HAP-1 (cell line): ENCODE measurements around the gene FSTL4.

Source experiments
- DNase-seq, 2 experiments: peaks; one replicate each; pipeline ENCODE4 v3.0.0-alpha.2; 2016 to 2020; ENCODE audit warnings: low spot score in 2 of 2
- H3K27me3 ChIP-seq: fragments of 250-450 bp; sonication (Bioruptor Pico); 2 replicates; pipeline ENCODE4 v1.5.1; 2020; ENCODE audit warnings: low read depth, mild to moderate bottlenecking, moderate library complexity
- H3K36me3 ChIP-seq: fragments of 250-450 bp; sonication (Bioruptor Pico); replicated peaks from 2 replicates; pipeline ENCODE4 v1.5.1; 2020; ENCODE audit warnings: mild to moderate bottlenecking
- H3K4me1 ChIP-seq: fragments of 250-450 bp; sonication (Bioruptor Pico); 2 replicates; pipeline ENCODE4 v1.5.1; 2020; ENCODE audit warnings: mild to moderate bottlenecking
- H3K4me3 ChIP-seq: fragments of 250-450 bp; sonication (Bioruptor Pico); 2 replicates; pipeline ENCODE4 v1.5.1; 2020; ENCODE audit warnings: mild to moderate bottlenecking, moderate library complexity
- H3K9me3 ChIP-seq: fragments of 250-450 bp; sonication (Bioruptor Pico); 2 replicates; pipeline ENCODE4 v1.5.1; 2020; ENCODE audit warnings: mild to moderate bottlenecking, moderate library complexity
- in situ Hi-C: fragments of 300-500 bp; cut with MboI; formaldehyde crosslinking; loops from 3 replicates; pipeline ENCODE4 v1.14.3; 2020; ENCODE audit warnings: low sequenced_read_pairs, inconsistent platforms, mixed read lengths

Gene FSTL4

GRCh38 chr5:133612249-133612860 is at the start of gene FSTL4:
Gene FSTL4 (minus strand): TSS chr5:133612541.
- peak in 1 of 2 experiments; percentile 39 for DNase-seq
- in situ Hi-C loops = no loop called here
- Histone ChIP-seq H3K27me3 (peaks cover 28% of the 10 kb centered on the region), H3K4me3 (peak within 1 kb of the TSS; percentile 11), H3K4me1 (0 out of 2 replicates have a peak, but pooled peaks cover 4% of the 10 kb centered on the region), H3K36me3 (no peaks in the 10 kb centered on the region), H3K9me3 (no peaks in the 10 kb centered on the region)

DNA sequence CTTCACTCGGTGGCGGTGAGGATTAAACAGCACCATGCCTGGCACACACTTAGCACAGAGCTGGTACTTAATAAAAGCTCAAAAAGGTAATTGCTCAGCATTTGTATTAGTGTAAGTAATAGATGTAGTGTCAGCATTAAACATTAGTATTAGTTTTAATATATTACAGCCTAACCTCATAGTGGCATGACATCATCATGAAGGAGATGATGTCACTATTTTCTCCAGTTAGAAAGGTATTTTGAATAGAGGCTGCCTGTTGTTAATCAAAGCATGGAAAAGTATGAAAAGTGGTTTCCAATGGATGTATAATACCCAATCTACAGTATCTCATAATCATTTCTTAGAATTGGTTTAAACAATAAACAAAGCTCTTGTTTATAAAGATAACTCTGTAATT is 49.0 kb upstream of the FSTL4 start:
- DNase-seq = no peak
- H3K27me3 ChIP-seq = no peaks in the 10 kb centered on the region
- no peaks in the 10 kb centered on the region for H3K9me3 ChIP-seq
- H3K36me3 ChIP-seq = no peaks in the 10 kb centered on the region
- no peak overlapping the region for H3K4me3 ChIP-seq
- no peaks in the 10 kb centered on the region for H3K4me1 ChIP-seq
- in situ Hi-C loops = no loop called here

DNA sequence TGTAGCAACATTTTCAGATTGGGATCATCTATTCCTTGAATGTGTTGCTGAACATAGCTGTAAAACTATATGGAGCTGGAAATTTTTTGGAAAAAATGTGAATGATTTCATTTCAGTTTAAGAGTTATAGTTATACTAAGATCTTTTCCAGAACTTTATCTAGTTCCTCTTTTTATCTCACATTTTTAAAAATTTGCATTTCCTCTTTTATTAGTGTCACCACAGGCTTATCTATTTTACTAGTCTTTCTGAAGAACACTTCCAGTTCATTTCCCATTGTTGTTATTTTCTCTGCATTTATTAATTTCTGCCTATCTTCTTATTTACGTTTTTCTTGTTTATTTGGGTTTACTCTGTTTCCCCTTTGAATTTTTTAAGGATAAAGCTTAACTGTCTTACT is 46.0 kb upstream of the FSTL4 start:
- no peaks in the 10 kb centered on the region for H3K36me3 ChIP-seq
- H3K27me3 ChIP-seq = 0 out of 2 replicates have a peak, but pooled peaks cover 6% of the 10 kb centered on the region
- no peak overlapping the region for H3K4me3 ChIP-seq
- no peak for DNase-seq
- in situ Hi-C loops = no loop called here
- no peaks in the 10 kb centered on the region for H3K9me3 ChIP-seq
- no peaks in the 10 kb centered on the region for H3K4me1 ChIP-seq

DNA sequence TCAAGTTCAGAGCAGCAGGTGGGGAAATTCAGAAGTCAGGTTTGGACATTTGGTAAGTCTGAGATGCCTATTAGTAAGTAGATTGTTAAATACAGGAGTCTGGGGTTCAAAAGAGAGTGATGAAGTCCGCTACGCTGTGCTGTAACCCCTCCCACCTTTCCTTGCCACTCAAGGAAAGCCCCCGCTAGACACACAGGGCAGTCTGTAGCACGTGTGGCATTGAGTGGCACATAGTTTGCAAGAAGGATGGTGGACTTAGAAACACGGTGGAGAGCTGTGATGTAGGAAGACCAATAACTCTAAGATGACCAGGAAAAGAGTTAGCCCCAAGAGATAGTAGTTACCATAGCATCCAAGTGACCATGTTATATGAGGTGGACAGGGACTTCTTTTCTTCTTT is 44.7 kb upstream of the FSTL4 start:
- DNase-seq = no peak
- 0 out of 2 replicates have a peak, but pooled peaks cover 6% of the 10 kb centered on the region for H3K27me3 ChIP-seq
- no peaks in the 10 kb centered on the region for H3K36me3 ChIP-seq
- H3K9me3 ChIP-seq = no peaks in the 10 kb centered on the region
- H3K4me1 ChIP-seq = no peaks in the 10 kb centered on the region
- H3K4me3 ChIP-seq = no peak overlapping the region
- in situ Hi-C loops = no loop called here

DNA sequence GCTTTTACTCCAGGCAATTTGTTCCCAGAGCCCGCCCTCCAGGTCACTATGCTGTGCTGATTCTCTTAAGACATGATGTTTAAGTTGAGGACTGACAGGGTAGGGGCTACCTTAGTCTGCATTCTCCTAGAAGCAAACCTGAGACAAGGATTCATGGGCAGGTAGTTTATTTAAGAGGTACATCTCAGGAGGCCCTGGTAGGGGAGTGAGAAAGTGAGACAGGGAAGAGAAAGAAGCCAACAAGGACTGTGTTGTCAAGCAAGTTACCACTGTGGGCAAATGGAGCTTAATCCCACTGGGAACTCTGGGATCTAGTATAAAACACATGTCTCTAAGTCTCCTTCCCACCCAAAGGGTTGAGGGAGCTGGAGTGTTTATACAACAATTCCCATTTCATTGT is 43.6 kb upstream of the FSTL4 start:
- Histone ChIP-seq H3K4me1 (no peaks in the 10 kb centered on the region), H3K4me3 (no peak overlapping the region), H3K9me3 (no peaks in the 10 kb centered on the region), H3K36me3 (no peaks in the 10 kb centered on the region), H3K27me3 (0 out of 2 replicates have a peak, but pooled peaks cover 6% of the 10 kb centered on the region)
- in situ Hi-C loops = no loop called here
- no peak for DNase-seq

- no peak for DNase-seq
- no peaks in the 10 kb centered on the region for H3K36me3 ChIP-seq
- H3K27me3 ChIP-seq = 0 out of 2 replicates have a peak, but pooled peaks cover 6% of the 10 kb centered on the region
- H3K4me3 ChIP-seq = no peak overlapping the region
- H3K4me1 ChIP-seq = no peaks in the 10 kb centered on the region
- no peaks in the 10 kb centered on the region for H3K9me3 ChIP-seq
- in situ Hi-C loops = no loop called here
Observed at GRCh38 chr5:133653760-133654049, 41.4 kb upstream of the FSTL4 start.

GRCh38 chr5:133652951-133653759 is 40.8 kb upstream of the FSTL4 start:
- Histone ChIP-seq H3K9me3 (no peaks in the 10 kb centered on the region), H3K4me3 (no peak overlapping the region), H3K4me1 (no peaks in the 10 kb centered on the region), H3K27me3 (0 out of 2 replicates have a peak, but pooled peaks cover 6% of the 10 kb centered on the region), H3K36me3 (no peaks in the 10 kb centered on the region)
- DNase-seq = no peak
- in situ Hi-C loops = no loop called here

- in situ Hi-C loops = no loop called here
- Histone ChIP-seq H3K36me3 (no peaks in the 10 kb centered on the region), H3K9me3 (no peaks in the 10 kb centered on the region), H3K27me3 (no peaks in the 10 kb centered on the region), H3K4me1 (no peaks in the 10 kb centered on the region; the same call in 1 of the 2 replicates), H3K4me3 (no peak overlapping the region)
- DNase-seq = no peak
Observed at GRCh38 chr5:133644000-133644865, 31.9 kb upstream of the FSTL4 start.

DNA sequence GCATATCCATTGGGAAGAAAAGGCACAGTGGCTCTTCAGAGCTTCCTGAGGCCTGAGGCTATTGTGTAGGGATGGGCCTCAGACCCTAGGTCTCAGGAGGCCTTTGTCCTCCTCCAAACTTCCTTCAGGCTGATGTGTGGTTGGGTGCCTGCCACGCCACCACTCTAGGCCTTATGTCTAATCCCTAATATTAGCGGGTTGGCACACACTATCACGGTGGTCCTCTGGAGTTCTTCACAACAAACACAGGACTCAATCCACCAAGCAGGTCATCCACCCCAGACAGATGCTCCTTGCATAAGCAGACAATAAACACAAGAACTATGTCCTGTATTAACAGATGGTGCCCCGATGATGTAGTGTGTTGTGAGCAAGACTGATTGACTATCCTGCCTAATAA is 31.0 kb upstream of the FSTL4 start:
- no peak overlapping the region for H3K4me3 ChIP-seq
- H3K9me3 ChIP-seq = no peaks in the 10 kb centered on the region
- no peaks in the 10 kb centered on the region for H3K27me3 ChIP-seq
- DNase-seq = no peak
- H3K36me3 ChIP-seq = no peaks in the 10 kb centered on the region
- in situ Hi-C loops = no loop called here
- H3K4me1 ChIP-seq = no peaks in the 10 kb centered on the region; the same call in 1 of the 2 replicates

DNA sequence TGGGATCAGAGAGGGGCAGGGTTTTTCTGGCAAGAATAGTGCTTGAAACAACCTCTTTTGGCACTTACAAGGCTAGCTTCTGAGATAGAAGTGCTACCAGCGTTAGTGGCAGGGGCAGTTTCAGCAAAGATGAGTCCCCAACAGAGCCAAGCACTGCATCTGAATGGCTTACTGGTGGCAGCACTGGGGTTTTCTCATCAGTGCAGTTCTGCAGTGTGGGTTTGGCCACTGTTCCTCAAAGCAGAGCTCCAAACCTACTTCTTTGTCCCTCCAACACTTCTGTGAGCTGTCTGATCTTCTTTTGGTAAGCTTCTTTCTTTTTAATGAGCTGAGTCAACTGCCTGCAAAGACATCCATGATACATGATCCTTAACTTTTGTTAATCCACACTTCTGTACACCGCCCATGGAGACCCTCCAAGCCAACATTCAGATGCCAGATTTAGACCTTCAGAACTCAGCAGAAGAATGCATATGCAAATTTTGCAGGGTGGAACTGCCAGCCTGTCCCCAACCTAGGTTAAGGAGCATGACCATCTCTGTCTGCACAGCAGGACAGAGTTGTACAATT is 29.9 kb upstream of the FSTL4 start:
- Histone ChIP-seq H3K4me1 (no peaks in the 10 kb centered on the region; the same call in 1 of the 2 replicates), H3K27me3 (no peaks in the 10 kb centered on the region), H3K4me3 (no peak overlapping the region), H3K9me3 (no peaks in the 10 kb centered on the region), H3K36me3 (no peaks in the 10 kb centered on the region)
- DNase-seq = no peak
- in situ Hi-C loops = no loop called here

GRCh38 chr5:133641683-133642082 is 29.3 kb upstream of the FSTL4 start:
- Histone ChIP-seq H3K4me3 (no peak overlapping the region), H3K27me3 (no peaks in the 10 kb centered on the region), H3K36me3 (no peaks in the 10 kb centered on the region), H3K9me3 (no peaks in the 10 kb centered on the region), H3K4me1 (no peaks in the 10 kb centered on the region; the same call in 1 of the 2 replicates)
- no peak for DNase-seq
- in situ Hi-C loops = no loop called here

GRCh38 chr5:133639850-133640528 is 27.6 kb upstream of the FSTL4 start:
- Histone ChIP-seq H3K36me3 (no peaks in the 10 kb centered on the region), H3K9me3 (no peaks in the 10 kb centered on the region), H3K4me3 (no peak overlapping the region), H3K27me3 (no peaks in the 10 kb centered on the region), H3K4me1 (no peaks in the 10 kb centered on the region; the same call in 1 of the 2 replicates)
- peak; percentile 12 to 34 for DNase-seq
- in situ Hi-C loops = no loop called here

GRCh38 chr5:133638436-133638835 is 26.1 kb upstream of the FSTL4 start:
- no peaks in the 10 kb centered on the region for H3K36me3 ChIP-seq
- in situ Hi-C loops = no loop called here
- no peak overlapping the region for H3K4me3 ChIP-seq
- no peaks in the 10 kb centered on the region for H3K9me3 ChIP-seq
- no peak for DNase-seq
- no peaks in the 10 kb centered on the region; the same call in 1 of the 2 replicates for H3K4me1 ChIP-seq
- no peaks in the 10 kb centered on the region for H3K27me3 ChIP-seq
